WERI-Rb-1 (cell line): Measurements from ENCODE around the gene COL5A1.

ENCODE experiments used
- DNase-seq: peaks from one replicate; pipeline ENCODE4 v3.0.0-alpha.2; 2020
- H3K27ac ChIP-seq: fragments of 250-450 bp; sonication (Bioruptor Pico); 2 replicates; pipeline ENCODE4 v1.5.1; 2020; ENCODE audit warnings: mild to moderate bottlenecking, moderate library complexity
- H3K27me3 ChIP-seq: fragments of 250-450 bp; sonication (Bioruptor Pico); 2 replicates; pipeline ENCODE4 v1.5.1; 2021; ENCODE audit warnings: mild to moderate bottlenecking, low read depth, moderate library complexity; ENCODE audit not compliant: insufficient read depth, severe bottlenecking
- H3K36me3 ChIP-seq: fragments of 250-450 bp; sonication (Bioruptor Pico); 2 replicates; pipeline ENCODE4 v1.5.1; 2020; ENCODE audit warnings: mild to moderate bottlenecking, moderate library complexity
- H3K4me3 ChIP-seq: 2 replicates; pipeline ENCODE4 v1.5.1; 2011; ENCODE audit warnings: low read depth, mild to moderate bottlenecking, control low read depth, low read length
- H3K9me3 ChIP-seq: fragments of 250-450 bp; sonication (Bioruptor Pico); 2 replicates; pipeline ENCODE4 v1.5.1; 2021; ENCODE audit warnings: mild to moderate bottlenecking, moderate library complexity; ENCODE audit not compliant: severe bottlenecking
- TF ChIP-seq, protein P1 (sequence below): IDR thresholded peaks from 2 replicates; pipeline ENCODE4 v1.5.1; 2011; ENCODE audit warnings: low read depth, mild to moderate bottlenecking, control low read depth, inconsistent platforms, low read length

The COL5A1 gene

DNA sequence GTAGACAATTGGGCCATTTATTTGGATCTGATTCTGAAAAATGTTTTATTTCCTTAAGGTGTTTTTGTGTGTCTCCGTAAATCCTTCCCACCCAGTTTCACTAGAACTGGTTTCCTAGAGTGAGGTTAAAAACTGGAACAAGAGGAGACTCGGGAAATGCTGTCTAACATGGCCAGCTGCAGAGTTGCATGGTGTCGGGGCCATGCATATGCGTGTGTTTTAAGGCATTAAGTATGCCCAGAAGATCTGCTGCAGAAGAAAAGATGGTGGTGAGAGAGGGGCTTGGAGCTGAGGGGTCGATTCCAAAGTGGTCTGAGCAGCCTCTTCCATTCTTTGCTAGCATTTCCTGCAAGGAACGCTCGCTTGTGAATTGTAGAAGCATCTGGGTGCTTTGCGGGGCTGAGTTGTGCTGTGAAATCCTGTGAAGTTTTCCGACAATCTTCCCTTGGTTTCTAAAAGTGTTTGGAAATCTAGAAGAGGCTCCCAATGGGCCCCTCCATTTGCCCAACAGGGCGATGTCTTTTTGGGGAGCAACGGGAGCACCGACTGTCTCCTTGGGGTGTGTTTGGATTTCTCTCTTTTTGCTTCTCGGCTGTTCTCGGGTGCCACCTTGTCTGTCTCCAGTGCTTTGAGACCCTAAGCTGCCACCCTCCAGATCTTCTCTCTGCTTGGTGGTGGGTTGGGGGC, 113.8 kb downstream of the COL5A1 start:
- TF ChIP-seq, protein P1, sequence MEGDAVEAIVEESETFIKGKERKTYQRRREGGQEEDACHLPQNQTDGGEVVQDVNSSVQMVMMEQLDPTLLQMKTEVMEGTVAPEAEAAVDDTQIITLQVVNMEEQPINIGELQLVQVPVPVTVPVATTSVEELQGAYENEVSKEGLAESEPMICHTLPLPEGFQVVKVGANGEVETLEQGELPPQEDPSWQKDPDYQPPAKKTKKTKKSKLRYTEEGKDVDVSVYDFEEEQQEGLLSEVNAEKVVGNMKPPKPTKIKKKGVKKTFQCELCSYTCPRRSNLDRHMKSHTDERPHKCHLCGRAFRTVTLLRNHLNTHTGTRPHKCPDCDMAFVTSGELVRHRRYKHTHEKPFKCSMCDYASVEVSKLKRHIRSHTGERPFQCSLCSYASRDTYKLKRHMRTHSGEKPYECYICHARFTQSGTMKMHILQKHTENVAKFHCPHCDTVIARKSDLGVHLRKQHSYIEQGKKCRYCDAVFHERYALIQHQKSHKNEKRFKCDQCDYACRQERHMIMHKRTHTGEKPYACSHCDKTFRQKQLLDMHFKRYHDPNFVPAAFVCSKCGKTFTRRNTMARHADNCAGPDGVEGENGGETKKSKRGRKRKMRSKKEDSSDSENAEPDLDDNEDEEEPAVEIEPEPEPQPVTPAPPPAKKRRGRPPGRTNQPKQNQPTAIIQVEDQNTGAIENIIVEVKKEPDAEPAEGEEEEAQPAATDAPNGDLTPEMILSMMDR = no peak
- Histone ChIP-seq H3K27ac (no peak overlapping the region), H3K36me3 (no peaks in the 10 kb centered on the region; the same call in none of the 2 replicates), H3K9me3 (no peaks in the 10 kb centered on the region), H3K27me3 (no peaks in the 10 kb centered on the region), H3K4me3 (no peak overlapping the region)
- no peak for DNase-seq

DNA sequence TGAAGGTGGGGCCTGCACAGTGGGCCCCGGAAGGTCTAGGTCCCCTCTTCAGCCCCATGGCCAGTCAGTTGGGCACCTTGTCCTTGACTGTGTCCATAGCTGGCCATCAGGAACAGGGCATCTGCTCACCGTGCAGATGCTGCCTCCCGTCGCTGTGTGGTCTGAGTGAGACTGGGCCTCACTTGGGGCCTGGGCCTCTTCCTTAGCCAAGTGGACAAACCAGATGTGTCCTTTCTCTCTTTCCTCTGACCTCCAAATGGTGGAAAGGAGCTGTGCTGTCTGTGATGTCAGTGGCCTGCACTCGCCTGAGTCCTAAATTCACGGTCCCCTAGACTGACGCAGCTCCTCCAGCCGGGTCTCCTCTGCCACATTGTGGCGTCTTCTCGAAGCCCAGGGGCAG, 114.5 kb downstream of the COL5A1 start:
- Histone ChIP-seq H3K27ac (no peak overlapping the region), H3K36me3 (no peaks in the 10 kb centered on the region; the same call in 1 of the 2 replicates), H3K27me3 (no peaks in the 10 kb centered on the region), H3K4me3 (no peak overlapping the region), H3K9me3 (no peaks in the 10 kb centered on the region)
- DNase-seq = no peak
- TF ChIP-seq, protein P1 = no peak

DNA sequence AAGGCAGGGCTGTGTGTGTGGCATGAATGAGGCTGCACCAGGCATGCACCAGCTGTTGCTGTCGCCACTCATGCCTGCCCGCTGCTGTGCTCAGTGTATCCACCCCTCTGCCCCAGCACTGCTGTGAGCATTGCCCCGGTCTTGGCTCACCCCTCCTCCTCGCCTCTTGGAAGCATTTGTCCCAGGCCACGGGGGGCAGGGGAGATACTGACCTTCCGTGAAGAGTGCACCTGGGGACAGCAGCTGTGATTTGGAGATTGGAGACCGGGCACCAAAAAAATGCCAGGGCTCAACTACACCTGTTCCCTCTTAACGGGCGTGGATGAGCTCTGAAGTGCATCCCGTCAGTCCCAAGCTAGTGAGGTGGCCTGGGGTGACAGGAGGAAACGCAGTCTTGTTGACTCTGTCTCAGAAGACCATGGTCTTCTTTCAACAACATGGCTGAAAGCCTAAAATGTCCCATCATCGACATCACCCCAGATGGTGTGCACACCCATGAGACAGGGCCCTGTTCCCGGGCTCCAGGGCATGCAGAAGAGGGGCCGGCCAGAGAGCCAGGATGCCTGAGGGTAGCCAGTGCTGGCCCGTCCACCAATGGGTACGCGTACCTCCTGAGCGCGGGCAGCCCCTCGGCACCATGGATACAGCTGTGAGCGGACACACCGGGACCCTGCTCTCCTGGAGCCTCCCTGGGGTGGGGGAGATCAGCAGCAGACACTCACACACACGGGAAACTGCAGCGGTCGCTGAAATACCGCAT, 115.8 kb downstream of the COL5A1 start:
- no peaks in the 10 kb centered on the region for H3K9me3 ChIP-seq
- peaks cover 5% of the 10 kb centered on the region for H3K36me3 ChIP-seq
- TF ChIP-seq, protein P1 = no peak
- H3K27me3 ChIP-seq = no peaks in the 10 kb centered on the region
- H3K27ac ChIP-seq = no peak overlapping the region
- no peak for DNase-seq
- H3K4me3 ChIP-seq = no peak overlapping the region

DNA sequence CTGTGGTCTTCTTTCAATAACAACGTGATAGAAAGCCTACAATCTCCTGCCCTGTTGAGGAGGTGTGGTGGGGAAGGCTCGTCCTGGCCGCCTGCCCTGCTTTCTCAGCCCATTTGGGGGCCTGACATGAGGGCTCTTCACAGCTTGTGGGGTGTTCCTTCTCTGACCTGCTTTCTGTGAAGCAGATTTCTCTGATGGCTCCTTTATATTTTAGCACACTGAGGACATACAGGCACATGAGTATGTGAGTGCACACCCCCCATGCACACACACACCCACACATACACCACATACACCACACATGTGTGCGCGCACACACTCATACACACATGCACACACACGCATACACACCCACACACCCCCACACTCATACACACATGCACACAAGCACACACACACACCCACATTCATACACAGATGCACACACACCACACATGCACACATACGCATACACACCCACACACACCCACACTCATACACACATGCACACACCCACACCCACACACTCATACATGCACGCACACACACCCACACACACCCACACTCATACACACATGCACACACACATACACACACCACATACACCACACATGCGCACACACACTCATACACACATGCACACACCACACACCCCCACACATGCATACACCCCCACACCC, 117.5 kb downstream of the COL5A1 start:
- no peak overlapping the region for H3K27ac ChIP-seq
- TF ChIP-seq, protein P1 = no peak
- no peak for DNase-seq
- H3K9me3 ChIP-seq = no peaks in the 10 kb centered on the region
- H3K4me3 ChIP-seq = no peak overlapping the region
- peaks cover 5% of the 10 kb centered on the region for H3K36me3 ChIP-seq
- no peaks in the 10 kb centered on the region for H3K27me3 ChIP-seq

DNA sequence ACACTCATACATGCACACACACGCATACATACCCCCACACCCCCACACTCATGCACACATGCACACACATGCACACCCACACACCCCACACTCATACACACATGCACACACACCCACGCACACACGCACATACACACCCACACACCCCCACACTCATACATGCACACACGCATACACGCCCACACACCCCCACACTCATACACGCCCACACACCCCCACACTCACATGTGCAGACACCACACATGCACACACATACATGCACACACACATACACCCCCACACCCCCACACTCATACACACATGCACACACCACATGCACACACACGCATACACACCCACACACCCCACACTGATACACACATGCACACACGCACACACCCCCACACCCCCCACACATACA, 118.3 kb downstream of the COL5A1 start:
- H3K27ac ChIP-seq = no peak overlapping the region
- no peak for DNase-seq
- H3K27me3 ChIP-seq = no peaks in the 10 kb centered on the region
- H3K4me3 ChIP-seq = no peak overlapping the region
- H3K9me3 ChIP-seq = no peaks in the 10 kb centered on the region
- TF ChIP-seq, protein P1 = no peak
- peaks cover 5% of the 10 kb centered on the region for H3K36me3 ChIP-seq
